Vagina (tissue), 2 donors: ENCODE measurements around the gene TPH1. TPM values are rescaled to one million over a fixed set of nuclear protein-coding genes. Genes with fewer than 3 reads are reported as not detected.

Source experiments
- DNase-seq, 2 donors: peaks; one replicate each; pipeline ENCODE4 v3.0.0-alpha.2; 2017; ENCODE audit errors: extremely low spot score in 2 of 2
- H3K27ac ChIP-seq: fragments of 200-600 bp; sonication (generic); one replicate; pipeline ENCODE4 v1.5.1; 2019
- H3K27me3 ChIP-seq: fragments of 200-600 bp; sonication (generic); one replicate; pipeline ENCODE4 v1.5.1; 2019
- H3K36me3 ChIP-seq, 2 donors: fragments of 200-600 bp; sonication (generic); one replicate each; pipeline ENCODE4 v1.5.1; 2017 to 2019
- H3K4me1 ChIP-seq: fragments of 200-600 bp; sonication (generic); one replicate; pipeline ENCODE4 v1.5.1; 2019
- H3K4me3 ChIP-seq, 2 donors: fragments of 200-600 bp; sonication (generic); 1 replicate in 1 of 2; 2 replicates in 1 of 2; pipeline ENCODE4 v1.5.1; 2016 to 2019
- H3K9me3 ChIP-seq: fragments of 200-600 bp; sonication (generic); one replicate; pipeline ENCODE4 v1.5.1; 2019
- CTCF ChIP-seq, 3 experiments: fragments of 450-650 bp in 2 of 3; fragments of 200-600 bp in 1 of 3; sonication (generic) in 1 of 3; IDR thresholded peaks; one replicate each; pipeline ENCODE4 v1.5.1; 2017 to 2019; ENCODE audit warnings: antibody characterized with exemption in 3 of 3, mild to moderate bottlenecking in 2 of 3, moderate library complexity in 2 of 3
- POLR2A ChIP-seq, 2 donors: fragments of 450-650 bp; IDR thresholded peaks; one replicate each; pipeline ENCODE4 v1.6.1; 2017; ENCODE audit warnings: antibody characterized with exemption in 2 of 2, mild to moderate bottlenecking in 2 of 2, moderate library complexity in 2 of 2
- POLR2AphosphoS5 ChIP-seq, 2 donors: sonication (generic); formaldehyde crosslinking; IDR thresholded peaks; one replicate each; pipeline ENCODE4 v1.9.0; 2017; ENCODE audit warnings: antibody characterized with exemption in 2 of 2, mild to moderate bottlenecking in 2 of 2, low read depth in 1 of 2; ENCODE audit not compliant: insufficient read depth in 1 of 2
- intact Hi-C: fragments of 100-400 bp; cut with DNase I; formaldehyde crosslinking; loops from one replicate; pipeline ENCODE4 v1.15.1; 2023
- total RNA-seq: library from RNA; depleted of rRNA; stranded (reverse); fragments of >200 nt; gene quantifications from one replicate; pipeline ENCODE4 v1.2.3, GENCODE V29; 2016

The TPH1 gene
- total RNA-seq, 1 donor from 2014 or later: 0.49 TPM

- no peaks in the 10 kb centered on the region for H3K9me3 ChIP-seq
- no peak for DNase-seq
- H3K4me3 ChIP-seq: no peak overlapping the region
- H3K27me3 ChIP-seq: no peaks in the 10 kb centered on the region
- intact Hi-C loops: no loop called here
- TF ChIP-seq POLR2A (IDR thresholded peaks at IDR 0.05) (no peak), CTCF (IDR thresholded peaks at IDR 0.05) (no peak), POLR2AphosphoS5 (IDR thresholded peaks at IDR 0.05; ENCODE audit: insufficient read depth in 1 of 2, low read depth in 1 of 2) (no peak)
- H3K4me1 ChIP-seq: no peaks in the 10 kb centered on the region
- H3K36me3 ChIP-seq: no peaks in the 10 kb centered on the region
- no peak overlapping the region for H3K27ac ChIP-seq
These were observed 17.1 kb upstream of the TPH1 start for GRCh38 chr11:18063125-18063524.

GRCh38 chr11:18061351-18061750, 15.3 kb upstream of the TPH1 start:
- intact Hi-C loops: no loop called here
- Histone ChIP-seq H3K4me3 (no peak overlapping the region), H3K27ac (no peak overlapping the region), H3K27me3 (no peaks in the 10 kb centered on the region), H3K36me3 (no peaks in the 10 kb centered on the region), H3K4me1 (no peaks in the 10 kb centered on the region), H3K9me3 (no peaks in the 10 kb centered on the region)
- DNase-seq: no peak
- TF ChIP-seq CTCF (IDR thresholded peaks at IDR 0.05) (no peak), POLR2A (IDR thresholded peaks at IDR 0.05) (no peak), POLR2AphosphoS5 (IDR thresholded peaks at IDR 0.05; ENCODE audit: insufficient read depth in 1 of 2, low read depth in 1 of 2) (no peak)

GRCh38 chr11:18056561-18057181, 10.6 kb upstream of the TPH1 start:
- H3K4me1 ChIP-seq: no peaks in the 10 kb centered on the region
- H3K9me3 ChIP-seq: no peaks in the 10 kb centered on the region
- intact Hi-C loops: no loop called here
- no peak for DNase-seq
- H3K27ac ChIP-seq: no peak overlapping the region
- no peaks in the 10 kb centered on the region for H3K36me3 ChIP-seq
- TF ChIP-seq POLR2A (IDR thresholded peaks at IDR 0.05) (no peak), POLR2AphosphoS5 (IDR thresholded peaks at IDR 0.05; ENCODE audit: insufficient read depth in 1 of 2, low read depth in 1 of 2) (no peak), CTCF (IDR thresholded peaks at IDR 0.05) (no peak)
- H3K4me3 ChIP-seq: no peak overlapping the region
- no peaks in the 10 kb centered on the region for H3K27me3 ChIP-seq

GRCh38 chr11:18054511-18055103, 8.5 kb upstream of the TPH1 start:
- no peak overlapping the region for H3K27ac ChIP-seq
- H3K27me3 ChIP-seq: no peaks in the 10 kb centered on the region
- H3K4me3 ChIP-seq: no peak overlapping the region
- H3K9me3 ChIP-seq: no peaks in the 10 kb centered on the region
- intact Hi-C loops: no loop called here
- no peaks in the 10 kb centered on the region for H3K4me1 ChIP-seq
- no peak for TF ChIP-seq CTCF (IDR thresholded peaks at IDR 0.05)
- TF ChIP-seq POLR2AphosphoS5 (IDR thresholded peaks at IDR 0.05; ENCODE audit: insufficient read depth in 1 of 2, low read depth in 1 of 2): no peak
- TF ChIP-seq POLR2A (IDR thresholded peaks at IDR 0.05): no peak
- DNase-seq: no peak
- no peaks in the 10 kb centered on the region for H3K36me3 ChIP-seq

- TF ChIP-seq POLR2A (IDR thresholded peaks at IDR 0.05): no peak
- TF ChIP-seq CTCF (IDR thresholded peaks at IDR 0.05): no peak
- no peak for TF ChIP-seq POLR2AphosphoS5 (IDR thresholded peaks at IDR 0.05; ENCODE audit: insufficient read depth in 1 of 2, low read depth in 1 of 2)
- Histone ChIP-seq H3K9me3 (no peaks in the 10 kb centered on the region), H3K4me3 (no peak overlapping the region), H3K4me1 (peaks cover 7% of the 10 kb centered on the region), H3K27me3 (no peaks in the 10 kb centered on the region), H3K36me3 (no peaks in the 10 kb centered on the region), H3K27ac (no peak overlapping the region)
- no peak for DNase-seq
- intact Hi-C loops: no loop called here
These were observed 4.8 kb upstream of the TPH1 start for GRCh38 chr11:18050848-18051247.
